Putamen (tissue), 1 donor: Measurements from ENCODE around the gene KLF4.

Source experiments
- DNase-seq: peaks from one replicate; pipeline ENCODE4 v3.0.0-alpha.2; 2016; ENCODE audit warnings: low spot score

KLF4 gene

GRCh38 chr9:107447834-107448233, 41.7 kb downstream of the KLF4 start:
- no peak for DNase-seq

- no peak for DNase-seq
Observed at GRCh38 chr9:107447081-107447480, 42.5 kb downstream of the KLF4 start.

GRCh38 chr9:107446491-107446890, 43.1 kb downstream of the KLF4 start:
- DNase-seq: no peak

GRCh38 chr9:107443786-107444185, 45.8 kb downstream of the KLF4 start:
- DNase-seq: no peak

- no peak for DNase-seq
Observed at GRCh38 chr9:107439991-107440456, 49.5 kb downstream of the KLF4 start.

- DNase-seq: no peak
Observed at GRCh38 chr9:107438211-107439031, 51.1 kb downstream of the KLF4 start.

GRCh38 chr9:107437716-107438115, 51.9 kb downstream of the KLF4 start:
- DNase-seq: no peak

GRCh38 chr9:107435415-107435814, 54.2 kb downstream of the KLF4 start:
- DNase-seq: no peak
